Measurements from ENCODE around the gene C4BPB. TPM values are rescaled to one million over a fixed set of nuclear protein-coding genes. Genes with fewer than 3 reads are reported as not detected.

The C4BPB gene
- not detected in 2 replicates for total RNA-seq

DNA sequence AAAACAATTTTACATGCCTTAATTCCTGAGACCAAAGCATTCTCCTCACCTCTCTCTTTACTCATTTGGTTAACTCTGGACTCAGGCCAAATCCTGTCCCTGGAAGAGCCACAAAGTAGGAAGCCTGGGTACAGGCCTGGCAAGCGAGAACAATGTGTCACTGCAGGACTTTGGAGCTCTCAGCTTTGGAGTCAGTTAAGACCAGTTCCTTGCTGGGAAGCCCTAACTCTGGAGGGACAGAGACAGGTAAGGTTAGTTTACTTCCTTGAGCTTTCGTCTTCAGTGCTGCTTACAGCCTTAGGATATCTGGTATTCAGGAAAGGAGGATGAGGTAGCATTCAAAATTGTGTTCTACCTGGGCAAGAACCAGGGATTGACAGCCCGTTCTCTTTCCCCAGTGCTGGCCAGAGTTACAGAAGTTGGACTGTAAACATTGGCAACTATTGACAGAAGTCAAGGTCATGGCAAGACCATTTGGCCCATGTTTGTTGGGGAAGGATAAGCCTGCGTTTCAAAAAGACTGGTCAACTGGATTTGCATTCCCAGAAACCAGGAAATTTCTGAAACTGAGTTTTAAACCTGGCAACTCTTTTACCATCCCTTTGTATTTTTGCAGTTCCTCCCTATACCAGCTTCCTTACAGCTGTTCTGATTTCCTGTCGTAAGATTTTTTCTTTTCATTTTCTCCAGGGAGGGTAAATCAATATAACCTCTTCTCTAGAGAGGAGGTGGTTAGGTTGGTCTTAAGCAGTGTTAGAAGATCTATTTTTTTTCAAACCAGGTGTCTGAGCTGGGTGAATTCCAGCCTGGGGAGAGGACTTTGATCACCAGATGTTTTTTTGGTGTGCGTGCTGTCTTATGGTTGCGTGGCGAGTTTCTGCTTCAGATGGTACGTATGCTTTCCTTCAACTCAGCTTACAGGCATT is at the start of gene C4BPB:
Gene C4BPB, plus strand, starts transcription at position 160 of the 926 bp plus-strand sequence. Its CDS starts 672 bp downstream, at position 832.

DNA sequence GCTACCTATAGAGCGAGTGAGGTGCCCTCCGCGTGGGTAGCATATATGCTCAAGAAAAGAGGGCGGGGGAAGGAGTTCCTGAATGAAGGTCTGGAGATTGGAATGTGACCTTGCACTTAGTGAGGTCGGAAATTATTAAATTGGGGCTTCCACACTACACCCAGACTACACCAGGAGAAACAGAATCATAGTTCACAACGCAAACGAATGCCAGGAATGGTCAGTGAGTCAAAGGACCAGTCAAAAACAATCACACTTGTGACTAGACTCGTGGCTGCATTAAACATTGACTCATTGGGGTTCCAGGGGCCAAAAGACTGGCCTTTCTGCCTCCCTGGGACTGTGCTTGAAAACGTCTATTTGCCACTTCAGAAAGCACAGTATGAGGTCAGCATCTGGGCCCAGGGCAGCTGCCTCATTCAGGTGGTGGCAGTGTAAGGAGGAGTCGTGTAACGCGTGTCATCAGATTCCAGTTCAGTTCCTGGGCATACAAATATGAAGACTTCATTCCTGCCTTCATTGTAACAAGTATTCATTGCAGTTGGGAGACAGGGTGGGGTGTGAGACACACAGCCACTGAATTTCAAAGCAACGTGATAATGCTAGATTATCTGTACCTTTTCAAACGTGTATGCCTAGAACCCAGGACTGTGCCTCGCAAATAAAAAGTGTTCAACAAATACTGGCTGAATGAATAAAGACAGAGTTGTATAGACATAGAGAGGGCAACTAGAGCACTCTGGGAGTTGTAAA is 37.3 kb upstream of the C4BPB start, which contains the start of gene YOD1:
Gene YOD1, minus strand, starts transcription at position 18 of the 753 bp plus-strand sequence. CDS start 178 bp downstream, outside the sequence.

DNA sequence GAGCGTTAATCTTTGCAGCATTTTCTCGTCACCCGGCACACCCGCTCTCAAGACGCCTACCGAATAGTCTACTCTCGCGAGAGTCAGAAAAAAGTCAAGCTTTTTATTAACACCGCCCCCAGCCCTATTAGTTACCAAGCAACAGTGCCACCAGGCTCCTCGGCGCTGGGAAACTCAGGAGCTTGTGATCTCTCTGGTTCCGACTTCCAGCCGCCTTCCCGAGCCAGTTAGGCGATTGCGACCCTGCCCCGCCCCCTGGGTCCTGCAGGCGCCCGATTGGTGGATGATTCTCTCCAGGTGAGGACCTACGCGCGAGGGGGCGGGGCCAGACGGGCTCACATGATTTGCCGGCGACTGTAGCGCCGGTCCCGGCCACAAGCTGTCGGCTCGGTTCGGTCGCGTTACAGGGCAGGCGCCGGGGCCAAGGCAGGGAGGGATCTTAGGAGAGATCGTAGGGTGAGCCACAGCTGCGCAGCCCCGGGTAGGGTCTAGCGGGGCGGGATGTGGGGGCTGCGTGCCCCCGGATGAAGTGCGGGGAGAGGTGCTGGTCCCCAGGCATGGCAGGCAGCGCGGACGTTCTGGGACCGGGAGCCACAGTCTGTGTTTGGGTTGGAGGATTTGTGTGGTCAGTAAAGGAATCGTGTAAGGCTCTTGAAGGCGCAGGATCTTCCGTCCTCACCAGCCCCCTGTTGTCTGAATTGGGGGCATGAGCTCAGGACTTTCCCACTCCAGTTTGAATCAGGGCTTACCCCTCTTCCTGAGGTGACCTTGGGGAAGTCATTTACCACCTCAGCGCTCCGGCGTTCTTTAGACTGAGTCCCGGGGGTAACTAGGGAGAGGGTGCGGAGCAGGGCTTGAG is 35.5 kb upstream of the C4BPB start, which contains the start of gene PFKFB2:
Gene PFKFB2, plus strand, starts transcription at position 365 of the 859 bp plus-strand sequence. CDS start 1,443 bp downstream, outside the sequence.

GRCh38 chr1:207103892-207104373 is 15.3 kb downstream of the C4BPB start, which contains the start of gene C4BPA:
C4BPA (plus strand) TSS chr1:207104233; CDS start chr1:207113026, 8,793 bp downstream.

Other genes starting within 250 kb of the C4BPB start
- gene IL20, start 223.2 kb upstream of the C4BPB start, total RNA-seq: not detected in 2 replicates
- gene IL24, start 191.4 kb upstream of the C4BPB start, total RNA-seq: not detected in 2 replicates
- 0.35 TPM in 1 of 2 replicates, not detected in the other for gene FCMR, start 166.9 kb upstream of the C4BPB start, total RNA-seq
- not detected in 2 replicates for gene PIGR, start 142.4 kb upstream of the C4BPB start, total RNA-seq
- not detected in 2 replicates for gene FCAMR, start 118.4 kb upstream of the C4BPB start, total RNA-seq
- not detected in 2 replicates for gene C1orf116, start 56.1 kb upstream of the C4BPB start, total RNA-seq
- gene YOD1, start 37.7 kb upstream of the C4BPB start, total RNA-seq: 2.7 and 4.3 TPM in 2 replicates
- gene PFKFB2, start 35.6 kb upstream of the C4BPB start, total RNA-seq: 4.0 and 6.0 TPM in 2 replicates
- not detected in 2 replicates for gene C4BPA, start 15.4 kb downstream of the C4BPB start, total RNA-seq
- 24.3 and 38.5 TPM in 2 replicates for gene CD55, start 232.8 kb downstream of the C4BPB start, total RNA-seq

Data from pericardium fibroblast (primary cell).